Nucleus accumbens (tissue), 56 donors: ENCODE results near the gene LHX6.

Experiments used
- DNase-seq, 56 donors: peaks; one replicate each; lab custom pipeline; 2025; lab: John Stamatoyannopoulos, UW

Gene LHX6

DNA sequence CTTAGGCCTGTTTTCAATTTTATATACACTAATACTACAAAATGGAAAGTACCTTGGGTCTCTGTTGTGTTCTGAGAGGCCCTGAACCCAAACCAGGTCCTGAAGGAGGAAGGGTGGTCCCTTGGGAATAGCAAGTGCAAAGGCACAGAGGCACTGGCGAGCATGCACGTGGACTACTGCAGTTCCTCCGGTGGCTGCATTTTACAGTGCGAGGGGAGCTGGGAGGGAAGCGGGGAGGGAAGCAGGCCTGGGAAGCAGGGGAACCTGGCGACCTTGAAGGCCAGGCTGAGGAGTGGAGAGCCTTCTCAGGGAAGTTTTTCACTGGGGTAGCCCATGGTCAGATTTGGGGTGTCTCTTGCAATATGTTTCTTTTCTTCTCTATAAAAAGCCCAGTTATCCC, 35.1 kb downstream of the LHX6 start:
- DNase-seq: no peak

DNA sequence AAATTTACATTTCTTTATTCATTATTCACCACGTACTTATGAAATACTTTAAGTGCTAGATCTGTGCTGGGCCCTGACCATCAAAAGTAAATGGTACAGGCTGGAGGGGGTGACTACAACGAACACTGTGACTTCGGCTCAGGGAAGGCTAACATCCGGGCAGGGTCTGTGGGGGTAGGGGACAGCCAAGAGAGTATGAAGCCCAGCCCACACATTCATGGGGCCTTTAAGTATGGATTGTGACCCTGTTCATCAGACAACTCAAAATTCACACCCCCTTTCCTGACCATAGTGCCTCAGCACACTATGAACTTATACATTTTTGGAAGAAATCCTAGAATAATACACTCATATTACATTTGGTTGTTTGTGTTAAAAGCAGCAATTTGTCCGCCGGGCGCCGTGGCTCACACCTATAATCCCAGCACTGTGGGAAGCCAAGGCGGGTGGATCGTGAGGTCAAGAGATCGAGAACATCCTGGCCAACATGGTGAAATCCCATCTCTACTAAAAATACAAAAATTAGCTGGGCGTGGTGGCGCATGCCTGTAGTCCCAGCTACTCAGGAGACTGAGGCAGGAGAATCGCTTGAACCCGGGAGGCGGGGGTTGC, 35.7 kb downstream of the LHX6 start:
- no peak for DNase-seq

DNA sequence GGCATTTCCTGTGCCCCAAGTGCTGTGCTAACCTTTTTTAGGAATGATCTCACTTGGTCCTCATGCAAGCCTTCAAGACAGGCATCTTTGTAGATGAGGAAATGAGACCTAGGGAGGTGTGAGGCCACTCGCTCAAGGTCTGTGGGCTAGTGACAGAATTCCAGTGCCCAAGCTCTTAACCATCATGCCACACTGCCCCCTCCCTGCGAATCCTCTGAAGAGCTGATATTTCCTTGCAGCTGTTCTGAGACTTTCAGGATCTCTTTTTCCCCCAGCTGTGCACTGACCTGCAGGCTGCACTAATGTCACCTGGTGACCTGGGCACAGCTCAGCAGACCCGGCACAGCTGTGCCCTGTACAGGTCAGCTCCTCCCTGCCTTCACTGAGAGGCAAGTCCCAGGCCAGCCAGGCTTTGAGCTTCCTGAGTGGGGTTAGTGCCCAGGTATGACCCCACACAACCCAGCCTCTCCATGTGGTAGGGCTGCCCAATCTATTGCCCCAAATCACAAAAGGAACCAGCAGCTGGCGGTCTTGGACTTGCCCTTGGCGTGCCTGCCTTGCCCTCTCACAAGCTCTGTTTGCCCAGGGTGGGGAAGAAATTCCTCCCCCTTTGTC, 36.4 kb downstream of the LHX6 start:
- no peak for DNase-seq

DNA sequence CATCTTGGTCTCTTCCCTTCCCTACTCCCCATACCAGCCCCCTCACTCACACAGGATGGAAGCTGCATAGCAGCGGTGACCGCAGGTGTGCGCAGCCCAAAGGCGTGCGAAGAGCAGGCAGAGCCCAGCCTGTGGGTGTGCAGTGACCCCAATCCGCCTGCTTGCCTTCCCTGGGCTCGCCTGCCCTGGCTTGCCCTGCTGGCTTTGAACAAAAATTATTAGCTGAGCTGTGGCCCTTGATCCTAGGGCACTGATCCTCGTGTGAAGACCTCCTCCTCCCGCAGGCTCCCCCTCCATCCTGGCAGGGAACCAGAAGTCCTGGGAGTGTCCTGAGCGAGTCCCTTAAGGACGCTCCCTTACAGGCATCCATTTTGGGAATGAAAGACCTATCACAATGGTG, 37.2 kb downstream of the LHX6 start:
- no peak for DNase-seq

DNA sequence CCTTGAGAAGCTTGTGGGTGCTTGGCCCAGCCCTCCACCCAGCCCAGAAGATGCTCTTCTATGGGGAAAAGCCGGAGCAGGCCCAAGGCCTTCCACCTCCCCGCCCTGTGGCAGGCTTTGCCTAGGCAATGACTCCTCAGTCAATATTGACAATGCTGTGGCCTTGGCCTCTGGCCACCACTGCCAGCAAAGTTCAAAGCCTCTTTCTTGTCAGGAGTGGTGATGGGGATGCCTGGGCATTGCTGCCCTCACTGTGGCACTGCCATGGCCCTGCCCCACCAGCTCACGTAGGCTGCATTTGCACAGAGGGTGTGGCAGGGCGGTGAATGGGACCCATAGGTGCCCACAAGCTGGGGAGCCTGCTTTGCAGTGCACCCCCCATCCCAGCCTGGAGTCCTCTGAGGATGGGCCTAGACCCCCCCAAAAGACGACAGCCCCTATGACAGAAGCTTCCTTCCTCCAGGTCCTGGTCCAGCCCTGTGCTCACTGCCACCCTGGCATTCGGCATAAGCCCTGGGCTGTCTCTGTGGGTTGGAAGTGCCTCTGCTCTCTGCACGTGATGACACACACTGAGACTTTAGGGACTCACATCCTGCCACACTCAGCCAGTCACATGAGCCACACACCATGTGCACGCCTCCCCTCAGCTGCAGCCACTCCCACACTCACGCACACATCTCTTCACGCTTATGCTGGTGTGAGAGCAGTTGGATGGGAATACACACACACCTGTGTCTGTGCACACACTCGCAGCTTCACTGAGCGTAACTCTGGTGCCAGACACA, 38.0 kb downstream of the LHX6 start:
- peak in 10 of 56 donors; percentile 1 to 68 (median 15) for DNase-seq

DNA sequence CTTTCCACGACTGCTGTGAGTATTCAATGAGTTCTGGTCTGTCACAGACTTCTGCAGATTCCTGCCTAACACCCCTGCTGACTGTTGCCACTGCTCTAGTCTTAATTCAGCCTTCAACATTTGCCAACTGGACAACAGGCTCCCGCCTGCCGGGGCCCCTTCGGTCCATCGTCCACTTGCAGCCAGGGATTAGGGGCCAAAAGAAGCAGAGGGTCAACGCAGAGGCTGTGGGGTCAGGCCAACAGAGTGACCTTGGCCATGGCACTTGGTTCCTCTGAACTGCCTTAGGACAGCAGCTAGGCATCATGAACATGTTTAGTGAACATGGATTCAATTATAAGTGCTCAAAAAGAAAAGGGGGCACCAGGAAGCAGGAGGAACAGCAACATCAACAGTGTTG, 40.4 kb downstream of the LHX6 start:
- DNase-seq: no peak

DNA sequence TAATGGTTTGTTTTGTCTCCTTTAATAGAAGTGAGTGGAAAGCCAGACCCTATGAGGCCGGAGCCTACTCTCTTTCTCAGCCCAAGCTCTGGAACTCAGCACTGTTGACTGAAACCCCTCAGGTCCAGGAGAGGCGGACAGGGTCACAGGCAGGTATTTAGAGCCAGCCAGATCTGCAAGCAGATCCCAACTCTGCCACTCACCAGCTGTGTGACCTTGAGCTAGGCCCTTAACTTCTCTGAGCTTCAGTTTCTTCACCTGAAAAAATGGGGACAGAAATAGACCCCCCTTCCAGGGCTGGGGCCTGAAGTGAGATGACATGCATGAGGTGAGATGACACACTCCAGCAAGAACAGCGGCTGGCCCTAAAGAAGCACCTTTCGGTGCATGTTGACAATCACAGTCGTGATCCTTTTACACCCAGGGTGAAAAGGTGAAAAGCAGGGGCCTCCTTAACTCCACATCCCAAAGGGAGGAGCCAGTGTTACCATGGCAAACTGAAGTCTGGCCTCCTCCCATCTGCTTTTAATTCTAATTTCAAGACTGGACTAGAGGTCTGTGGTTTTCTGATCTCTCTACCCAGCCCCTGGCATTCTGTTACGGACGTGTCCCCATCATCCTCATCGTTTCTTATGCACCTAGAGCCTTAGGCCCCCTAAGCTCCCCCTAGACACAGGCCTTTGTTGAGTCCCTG, 41.8 kb downstream of the LHX6 start:
- DNase-seq: no peak

DNA sequence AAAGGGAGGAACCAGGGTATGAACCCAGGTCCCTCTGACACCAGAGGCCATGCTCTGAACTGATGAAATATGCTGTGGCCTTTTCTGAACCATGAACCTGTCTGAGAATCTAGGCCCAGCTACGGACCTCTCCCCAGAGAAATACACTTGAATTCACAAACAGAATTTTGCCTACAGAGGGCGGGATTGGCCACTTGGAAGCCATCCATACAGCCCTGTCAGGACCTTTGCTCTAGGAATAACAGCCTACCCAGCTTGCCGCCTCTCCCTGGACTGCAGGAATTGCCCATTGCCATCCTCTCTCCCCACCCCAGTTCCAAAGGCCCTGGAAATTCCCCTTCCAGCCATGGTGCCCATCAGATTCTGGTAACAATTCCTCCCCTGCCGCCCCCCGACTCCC, 42.5 kb downstream of the LHX6 start:
- no peak for DNase-seq

DNA sequence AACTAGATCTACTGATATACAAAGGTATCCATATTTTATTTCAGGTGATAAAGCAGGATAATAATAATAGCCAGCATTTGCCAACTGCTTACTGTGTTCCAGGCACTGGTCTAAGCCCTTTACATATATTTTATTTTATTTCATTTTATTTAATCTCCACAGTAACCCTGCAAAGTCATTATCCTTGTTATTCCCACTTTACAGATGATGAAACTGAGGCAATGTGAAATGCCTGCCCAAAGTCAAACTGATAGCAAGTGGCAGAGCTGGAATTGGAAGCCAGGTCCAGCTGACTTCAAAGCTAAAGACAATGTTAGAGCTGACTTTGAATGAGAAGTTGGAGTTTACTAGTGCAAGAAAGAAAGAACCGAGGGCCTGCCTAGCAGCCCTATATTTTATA, 44.2 kb downstream of the LHX6 start:
- no peak for DNase-seq

DNA sequence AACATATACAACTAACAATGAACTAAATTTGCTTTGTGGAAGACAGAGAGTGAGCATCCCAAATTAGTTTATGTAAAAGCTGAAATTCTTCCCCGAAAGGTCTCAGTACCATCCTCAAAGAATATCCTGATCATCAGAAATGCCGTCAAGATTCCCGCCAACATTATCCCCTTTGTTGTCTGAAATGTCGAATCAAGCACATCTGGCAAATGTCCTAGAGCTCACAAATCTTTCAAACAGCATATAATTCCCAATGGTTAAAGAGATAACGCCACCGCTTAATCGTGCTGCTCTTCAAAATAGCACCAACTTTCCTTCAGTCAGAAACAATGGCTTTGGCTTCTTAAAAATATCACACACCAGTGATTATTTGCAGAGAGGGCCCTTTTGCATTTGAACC, 45.3 kb downstream of the LHX6 start:
- no peak for DNase-seq

DNA sequence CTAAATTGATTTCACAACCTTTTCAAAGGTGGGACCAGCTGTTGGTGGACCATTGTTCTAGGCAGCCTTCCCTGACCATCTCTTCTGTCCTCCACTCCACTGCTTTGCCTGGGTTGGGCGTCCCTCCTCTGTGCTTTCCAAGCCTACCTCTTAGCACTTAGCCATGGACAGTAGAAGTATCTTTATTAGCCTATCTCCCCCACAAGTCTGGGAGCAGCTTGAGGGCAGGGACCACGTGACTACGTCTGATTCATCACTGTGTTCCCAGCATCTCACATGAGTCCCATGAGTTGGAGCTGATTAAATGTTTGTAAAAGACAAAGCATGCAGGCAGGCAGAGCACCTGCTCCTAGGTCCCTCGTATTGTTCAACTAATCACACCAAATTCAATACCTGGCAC, 48.1 kb downstream of the LHX6 start:
- peak in 20 of 56 donors; percentile 1 to 57 (median 32) for DNase-seq

DNA sequence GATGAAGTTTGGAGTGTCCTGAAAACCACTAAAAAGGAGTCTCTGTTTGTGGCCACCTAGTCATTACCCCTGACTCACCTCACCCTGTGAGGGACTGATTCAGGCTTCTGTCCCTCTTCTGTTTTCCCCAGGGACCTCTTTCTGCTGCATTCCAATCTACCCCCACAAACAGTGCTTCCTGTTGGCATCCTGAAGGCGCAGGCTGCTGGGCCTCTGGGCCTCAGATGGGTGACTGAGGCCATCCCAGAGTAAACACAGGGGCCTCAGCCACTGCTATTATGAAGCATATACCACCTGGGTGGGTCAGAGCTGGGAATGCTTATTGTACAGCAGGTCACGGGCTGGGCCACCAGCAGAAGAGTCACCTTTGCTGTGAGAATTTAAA, 49.1 kb downstream of the LHX6 start:
- no peak for DNase-seq

DNA sequence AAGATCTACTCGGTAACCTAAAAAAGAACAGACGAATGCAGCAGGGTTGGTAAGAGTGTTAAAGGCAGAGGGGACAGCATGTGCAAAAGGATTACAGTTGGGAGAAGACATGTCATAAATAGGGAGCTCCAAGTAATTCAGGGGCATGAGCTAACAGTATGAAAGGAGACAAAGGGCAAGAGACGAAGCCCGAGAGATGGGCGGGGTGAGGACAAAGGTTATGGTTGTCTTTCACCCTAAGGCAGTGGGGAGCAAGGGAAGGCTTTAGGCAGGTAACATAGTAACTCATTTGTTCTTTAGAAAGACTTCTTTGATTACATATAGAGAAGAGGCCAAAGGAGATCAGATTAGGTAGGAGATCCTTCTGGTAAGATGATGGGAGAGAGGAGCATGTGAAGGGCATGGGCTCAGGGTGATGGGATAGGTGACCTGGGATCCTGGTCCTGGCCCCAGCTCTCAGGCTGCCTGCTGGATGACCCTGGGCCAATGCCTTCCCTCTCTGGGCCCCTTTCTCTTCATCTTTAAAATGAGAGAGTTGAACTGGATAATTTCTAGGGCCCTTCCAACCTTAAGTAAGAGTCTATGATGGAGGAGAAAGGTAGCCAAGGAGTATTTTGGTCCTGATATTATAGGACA, 49.6 kb downstream of the LHX6 start:
- no peak for DNase-seq

DNA sequence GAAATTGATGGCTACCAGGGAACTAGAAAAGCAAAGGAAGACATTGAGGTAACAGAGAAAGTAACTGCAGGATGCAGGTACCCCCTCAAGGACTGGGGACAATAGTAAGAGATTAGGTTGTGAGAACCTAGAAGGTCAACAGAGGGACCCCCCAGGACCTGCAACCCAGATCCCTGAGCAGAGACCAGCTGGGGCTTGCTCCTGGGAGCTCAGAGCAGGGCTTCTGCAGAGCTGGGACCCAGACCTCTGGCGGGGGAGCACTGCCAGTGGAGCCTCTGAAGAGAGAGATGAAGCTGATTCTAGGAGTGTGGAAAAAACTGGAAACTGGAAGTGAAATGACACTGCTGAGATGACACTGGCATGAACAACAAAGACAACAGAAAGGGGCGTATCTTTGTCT, 51.8 kb downstream of the LHX6 start:
- no peak for DNase-seq

DNA sequence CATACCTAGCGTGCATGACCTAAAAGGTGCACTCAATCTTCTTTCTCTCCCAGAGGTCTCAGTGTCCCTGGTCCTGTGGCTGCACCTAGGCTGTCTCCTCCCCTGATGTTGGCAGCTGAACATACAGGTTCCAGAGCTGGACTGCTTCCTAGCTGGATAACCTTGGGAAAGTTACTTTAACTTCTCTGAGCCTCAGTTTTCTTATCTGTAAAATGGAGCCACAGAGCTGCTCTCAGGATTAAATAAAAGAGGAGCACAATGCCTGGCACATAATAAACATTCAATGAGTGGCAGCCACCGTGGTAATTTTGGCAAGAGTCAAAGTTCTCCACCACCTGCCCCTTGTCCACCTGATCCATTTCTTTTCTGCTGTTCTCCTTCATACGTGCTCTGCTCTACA, 55.1 kb downstream of the LHX6 start:
- DNase-seq: no peak

DNA sequence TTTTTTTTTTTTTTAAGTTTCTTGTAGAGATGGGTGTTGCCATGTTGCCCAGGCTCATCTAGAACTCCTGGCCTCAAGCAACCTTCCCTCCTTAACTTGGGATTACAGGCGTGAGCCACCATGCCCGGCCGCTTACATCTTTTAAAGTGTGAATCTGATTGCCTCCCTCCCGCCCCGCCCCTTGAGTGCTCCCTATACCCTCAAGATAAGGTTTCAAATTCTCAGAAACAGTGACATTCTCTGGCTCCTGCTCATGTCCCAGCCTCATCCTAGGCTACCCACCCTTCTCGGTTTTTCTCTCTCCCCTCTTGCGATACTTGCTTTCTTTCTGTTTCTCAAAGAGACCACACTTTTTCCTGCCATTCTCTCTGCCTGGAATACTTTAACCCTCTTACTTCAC, 56.6 kb downstream of the LHX6 start:
- no peak for DNase-seq

DNA sequence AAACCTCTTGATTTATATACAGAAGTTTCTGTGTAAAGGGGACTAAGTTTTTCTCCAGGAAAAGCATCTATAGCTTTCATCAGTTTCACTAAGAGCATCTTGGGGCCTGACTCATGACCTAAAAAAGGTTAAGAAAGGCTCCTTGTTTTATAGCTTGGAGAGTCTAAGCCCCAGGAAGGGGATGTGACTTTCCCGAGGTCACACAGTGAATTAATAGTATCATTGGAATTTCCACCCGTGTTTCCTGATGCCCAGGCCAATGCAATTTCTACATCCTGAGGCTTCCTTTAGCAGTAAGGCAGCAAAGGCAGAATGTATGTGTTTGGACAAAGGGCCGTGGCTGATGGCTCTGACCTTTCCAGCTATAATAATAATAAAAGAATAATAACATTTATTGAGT, 60.4 kb downstream of the LHX6 start:
- DNase-seq: no peak

DNA sequence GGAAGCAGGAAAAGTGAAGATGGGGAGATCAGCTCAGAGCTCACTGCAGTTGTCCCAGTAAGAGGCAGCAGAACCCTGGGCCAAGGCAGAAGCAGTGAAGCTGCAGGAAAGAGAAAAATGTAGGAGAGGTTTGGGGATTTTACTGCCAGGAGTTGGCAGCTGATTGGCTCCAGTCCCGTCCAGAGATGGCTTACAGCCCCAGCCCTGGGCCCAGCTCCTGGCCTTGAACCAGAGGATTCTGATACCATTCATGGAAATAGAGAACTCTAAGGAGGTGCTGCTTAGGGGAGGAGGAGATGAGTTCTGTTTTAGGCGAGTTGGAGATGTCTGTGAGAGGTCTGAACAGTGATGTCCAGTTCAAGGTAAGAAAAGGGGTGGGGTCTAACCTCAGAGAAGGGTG, 64.5 kb downstream of the LHX6 start:
- DNase-seq: no peak

DNA sequence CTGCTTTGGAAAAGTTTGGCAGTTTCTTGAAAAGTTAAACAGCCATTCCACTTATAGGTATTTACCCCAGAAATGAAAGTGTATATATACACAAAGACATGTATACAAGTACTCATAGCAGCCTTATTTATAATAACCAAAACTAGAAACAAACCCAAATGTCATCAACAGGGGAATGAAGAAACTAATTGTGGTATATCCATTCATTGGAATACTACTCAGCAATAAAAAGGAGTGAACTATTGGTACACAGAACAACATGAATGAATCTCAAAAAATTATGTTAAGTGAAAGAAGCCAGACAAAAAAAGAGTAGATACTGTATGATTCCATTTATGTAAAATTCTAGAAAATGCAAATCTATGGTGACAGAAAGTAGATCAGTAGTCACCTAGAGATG, 66.3 kb downstream of the LHX6 start:
- DNase-seq: no peak

DNA sequence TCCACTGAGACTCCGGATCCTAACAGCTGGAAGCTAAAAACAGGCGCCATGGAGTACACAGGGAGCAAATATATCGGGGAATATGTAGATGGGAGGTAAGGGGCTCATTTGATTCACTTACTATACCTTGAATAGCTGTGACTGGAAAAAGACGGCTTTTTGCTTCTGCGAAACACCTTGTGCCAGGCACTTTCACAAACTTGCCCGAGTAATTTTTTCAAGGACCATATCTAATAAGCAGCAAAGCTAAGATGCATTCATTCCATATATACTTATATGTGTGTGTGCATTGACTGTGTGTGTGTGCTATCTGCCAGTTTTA, 68.9 kb downstream of the LHX6 start:
- no peak for DNase-seq
